GM12878 (cell line): ENCODE measurements around the gene UTP25. TPM values are rescaled to one million over a fixed set of nuclear protein-coding genes. Genes with fewer than 3 reads are reported as not detected.
A peak's percentile ranks its signal among the peaks of the same experiment; 100 is the strongest.

Experiments
- BMI1 ChIP-seq: fragments of 450-650 bp; IDR thresholded peaks from 2 replicates; pipeline ENCODE4 v1.6.1; 2016; ENCODE audit warnings: mild to moderate bottlenecking, moderate library complexity, borderline replicate concordance
- CBX5 ChIP-seq: sonication (generic); IDR thresholded peaks from 2 replicates; pipeline ENCODE4 v1.6.1; 2016; ENCODE audit warnings: low read depth, moderate library complexity, mild to moderate bottlenecking, inconsistent platforms
- CREB1 ChIP-seq: IDR thresholded peaks from 2 replicates; pipeline ENCODE4 v1.6.1; 2012; ENCODE audit warnings: low read depth, mild to moderate bottlenecking, inconsistent platforms
- JUND ChIP-seq: IDR thresholded peaks from 2 replicates; pipeline ENCODE4 v1.6.1; 2012; ENCODE audit warnings: low read depth, mild to moderate bottlenecking, low read length, improper control_type of control experiment, moderate library complexity
- MTA3 ChIP-seq: IDR thresholded peaks from 2 replicates; pipeline ENCODE4 v1.6.1; 2012; ENCODE audit warnings: low read length, inconsistent platforms, borderline replicate concordance
- PAX5 ChIP-seq: IDR thresholded peaks from 2 replicates; pipeline ENCODE4 v1.6.1; 2011; ENCODE audit warnings: low read depth, low read length, borderline replicate concordance
- RAD21 ChIP-seq: IDR thresholded peaks from 2 replicates; pipeline ENCODE4 v1.6.1; 2011; ENCODE audit warnings: mild to moderate bottlenecking, low read depth, low read length, moderate library complexity; ENCODE audit not compliant: insufficient read depth
- RELA ChIP-seq: fragments of 450-650 bp; IDR thresholded peaks from 2 replicates; pipeline ENCODE4 v1.8.0; 2014; ENCODE audit warnings: borderline replicate concordance; ENCODE audit not compliant: partially characterized antibody
- RUNX3 ChIP-seq: IDR thresholded peaks from 2 replicates; pipeline ENCODE4 v1.6.1; 2012; ENCODE audit warnings: low read length, inconsistent platforms
- SMC3 ChIP-seq: IDR thresholded peaks from 2 replicates; pipeline ENCODE4 v1.6.1; 2011; ENCODE audit warnings: low read length, improper control_type of control experiment, borderline replicate concordance
- polyA plus RNA-seq, 11 experiments: library from polyadenylated mRNA; depleted of rRNA in 4 of 11; unstranded in 6 of 11; stranded (reverse) in 5 of 11; fragments of >200 nt; fragmentation: Nextera tagmentation in 4 of 11; fragmentation: Illumina TruSeq in 1 of 11; extraction: Ambion mirVana in 4 of 11; extraction: Trizol in 1 of 11; gene quantifications; 1 replicate in 1 of 11; 2 replicates in 10 of 11; pipeline versions ENCODE4 v1.2.1 to v1.2.3, GENCODE V29; 2011 to 2016; ENCODE audit warnings: inconsistent platforms in 2 of 11, missing spikeins in 2 of 11, low read depth in 1 of 11
- total RNA-seq, 4 experiments: library from RNA; depleted of rRNA in 3 of 4; stranded (reverse); fragments of >200 nt in 3 of 4; fragmentation: Illumina TruSeq in 1 of 4; extraction: Trizol in 1 of 4; gene quantifications; 2 replicates each; pipeline versions ENCODE4 v1.2.1 to v1.2.3, GENCODE V29; 2013 to 2021
- TF ChIP-seq, protein P1 (sequence below): fragments of 450-650 bp; IDR thresholded peaks from 2 replicates; pipeline ENCODE4 v1.6.1; 2017; ENCODE audit warnings: mild to moderate bottlenecking
- TF ChIP-seq, protein P2 (sequence below): IDR thresholded peaks from 2 replicates; pipeline ENCODE4 v1.6.1; 2012; ENCODE audit warnings: mild to moderate bottlenecking, low read depth, low read length
- TF ChIP-seq, protein P3 (sequence below): IDR thresholded peaks from 2 replicates; pipeline ENCODE4 v1.6.1; 2012; ENCODE audit warnings: low read depth, low read length, improper control_type of control experiment
- TF ChIP-seq, protein P4 (sequence below): fragments of 450-650 bp; IDR thresholded peaks from 2 replicates; pipeline ENCODE4 v1.6.1; 2016; ENCODE audit warnings: mild to moderate bottlenecking, moderate library complexity, borderline replicate concordance
- TF ChIP-seq, protein P5 (sequence below): fragments of 450-650 bp; conservative IDR thresholded peaks from 2 replicates; pipeline ENCODE4 v1.6.1; 2017; ENCODE audit warnings: mild to moderate bottlenecking, moderate library complexity

The UTP25 gene
- total and polyA plus RNA-seq, 10 of the 15 experiments (the other 5 are each of a cell fraction or from before 2014, with no cell fraction given) = 3.0 to 13.3 (median 8.5) TPM

DNA sequence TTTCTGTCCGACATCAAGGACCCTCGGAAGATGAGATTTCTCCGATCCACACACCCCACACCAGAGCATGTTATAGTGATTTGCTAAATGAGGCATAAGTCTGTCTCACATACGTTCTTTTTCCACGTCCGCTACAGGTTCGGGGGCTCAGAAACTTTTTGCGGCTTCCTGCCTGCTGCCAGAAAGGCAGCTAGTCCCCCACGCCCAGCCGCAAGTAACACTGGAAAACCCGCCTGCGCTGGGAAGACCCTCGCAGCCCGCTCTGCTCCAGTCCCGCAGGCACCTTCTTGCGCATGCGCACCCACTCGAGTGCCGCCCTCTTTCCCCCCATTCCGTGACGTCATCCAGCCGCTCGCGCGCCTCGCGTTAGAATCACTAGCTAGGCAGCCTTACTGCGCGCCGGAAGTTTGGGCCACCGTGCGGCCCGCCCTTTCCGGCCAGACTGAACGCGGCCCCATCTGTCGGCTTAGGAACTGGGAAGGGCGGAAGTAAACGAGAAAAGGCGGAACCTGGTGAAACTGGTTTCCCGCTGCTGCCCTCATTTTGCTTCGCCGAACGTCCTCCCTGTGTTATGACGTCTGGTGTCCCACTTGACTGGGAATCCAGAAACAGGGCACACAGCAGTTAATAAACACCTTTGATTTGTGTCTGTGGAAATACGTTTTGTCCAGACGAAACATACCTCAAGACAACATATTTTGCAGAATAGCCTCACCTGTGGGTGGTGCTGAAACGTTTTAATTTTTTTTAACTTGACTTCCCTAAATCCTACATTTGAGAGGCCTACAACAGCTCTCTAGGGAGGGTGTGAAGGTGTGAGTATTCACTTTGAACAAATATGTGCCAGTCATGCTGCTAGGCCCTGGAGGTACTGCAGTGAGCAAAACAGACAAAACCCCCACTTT lies 43.3 kb upstream of the UTP25 start, which contains the start of gene C1orf74 (continued):
- TF ChIP-seq, protein P1, sequence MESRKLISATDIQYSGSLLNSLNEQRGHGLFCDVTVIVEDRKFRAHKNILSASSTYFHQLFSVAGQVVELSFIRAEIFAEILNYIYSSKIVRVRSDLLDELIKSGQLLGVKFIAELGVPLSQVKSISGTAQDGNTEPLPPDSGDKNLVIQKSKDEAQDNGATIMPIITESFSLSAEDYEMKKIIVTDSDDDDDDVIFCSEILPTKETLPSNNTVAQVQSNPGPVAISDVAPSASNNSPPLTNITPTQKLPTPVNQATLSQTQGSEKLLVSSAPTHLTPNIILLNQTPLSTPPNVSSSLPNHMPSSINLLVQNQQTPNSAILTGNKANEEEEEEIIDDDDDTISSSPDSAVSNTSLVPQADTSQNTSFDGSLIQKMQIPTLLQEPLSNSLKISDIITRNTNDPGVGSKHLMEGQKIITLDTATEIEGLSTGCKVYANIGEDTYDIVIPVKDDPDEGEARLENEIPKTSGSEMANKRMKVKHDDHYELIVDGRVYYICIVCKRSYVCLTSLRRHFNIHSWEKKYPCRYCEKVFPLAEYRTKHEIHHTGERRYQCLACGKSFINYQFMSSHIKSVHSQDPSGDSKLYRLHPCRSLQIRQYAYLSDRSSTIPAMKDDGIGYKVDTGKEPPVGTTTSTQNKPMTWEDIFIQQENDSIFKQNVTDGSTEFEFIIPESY = no peak
- TF ChIP-seq, protein P2, sequence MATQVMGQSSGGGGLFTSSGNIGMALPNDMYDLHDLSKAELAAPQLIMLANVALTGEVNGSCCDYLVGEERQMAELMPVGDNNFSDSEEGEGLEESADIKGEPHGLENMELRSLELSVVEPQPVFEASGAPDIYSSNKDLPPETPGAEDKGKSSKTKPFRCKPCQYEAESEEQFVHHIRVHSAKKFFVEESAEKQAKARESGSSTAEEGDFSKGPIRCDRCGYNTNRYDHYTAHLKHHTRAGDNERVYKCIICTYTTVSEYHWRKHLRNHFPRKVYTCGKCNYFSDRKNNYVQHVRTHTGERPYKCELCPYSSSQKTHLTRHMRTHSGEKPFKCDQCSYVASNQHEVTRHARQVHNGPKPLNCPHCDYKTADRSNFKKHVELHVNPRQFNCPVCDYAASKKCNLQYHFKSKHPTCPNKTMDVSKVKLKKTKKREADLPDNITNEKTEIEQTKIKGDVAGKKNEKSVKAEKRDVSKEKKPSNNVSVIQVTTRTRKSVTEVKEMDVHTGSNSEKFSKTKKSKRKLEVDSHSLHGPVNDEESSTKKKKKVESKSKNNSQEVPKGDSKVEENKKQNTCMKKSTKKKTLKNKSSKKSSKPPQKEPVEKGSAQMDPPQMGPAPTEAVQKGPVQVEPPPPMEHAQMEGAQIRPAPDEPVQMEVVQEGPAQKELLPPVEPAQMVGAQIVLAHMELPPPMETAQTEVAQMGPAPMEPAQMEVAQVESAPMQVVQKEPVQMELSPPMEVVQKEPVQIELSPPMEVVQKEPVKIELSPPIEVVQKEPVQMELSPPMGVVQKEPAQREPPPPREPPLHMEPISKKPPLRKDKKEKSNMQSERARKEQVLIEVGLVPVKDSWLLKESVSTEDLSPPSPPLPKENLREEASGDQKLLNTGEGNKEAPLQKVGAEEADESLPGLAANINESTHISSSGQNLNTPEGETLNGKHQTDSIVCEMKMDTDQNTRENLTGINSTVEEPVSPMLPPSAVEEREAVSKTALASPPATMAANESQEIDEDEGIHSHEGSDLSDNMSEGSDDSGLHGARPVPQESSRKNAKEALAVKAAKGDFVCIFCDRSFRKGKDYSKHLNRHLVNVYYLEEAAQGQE = no peak
- peak; percentile 42 for TF ChIP-seq RELA
- peak; percentile 84; the same call in 1 of the 2 replicates for TF ChIP-seq CBX5
- TF ChIP-seq, protein P3, sequence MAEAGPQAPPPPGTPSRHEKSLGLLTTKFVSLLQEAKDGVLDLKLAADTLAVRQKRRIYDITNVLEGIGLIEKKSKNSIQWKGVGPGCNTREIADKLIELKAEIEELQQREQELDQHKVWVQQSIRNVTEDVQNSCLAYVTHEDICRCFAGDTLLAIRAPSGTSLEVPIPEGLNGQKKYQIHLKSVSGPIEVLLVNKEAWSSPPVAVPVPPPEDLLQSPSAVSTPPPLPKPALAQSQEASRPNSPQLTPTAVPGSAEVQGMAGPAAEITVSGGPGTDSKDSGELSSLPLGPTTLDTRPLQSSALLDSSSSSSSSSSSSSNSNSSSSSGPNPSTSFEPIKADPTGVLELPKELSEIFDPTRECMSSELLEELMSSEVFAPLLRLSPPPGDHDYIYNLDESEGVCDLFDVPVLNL = no peak; the same call in 1 of the 2 replicates
- TF ChIP-seq, protein P4, sequence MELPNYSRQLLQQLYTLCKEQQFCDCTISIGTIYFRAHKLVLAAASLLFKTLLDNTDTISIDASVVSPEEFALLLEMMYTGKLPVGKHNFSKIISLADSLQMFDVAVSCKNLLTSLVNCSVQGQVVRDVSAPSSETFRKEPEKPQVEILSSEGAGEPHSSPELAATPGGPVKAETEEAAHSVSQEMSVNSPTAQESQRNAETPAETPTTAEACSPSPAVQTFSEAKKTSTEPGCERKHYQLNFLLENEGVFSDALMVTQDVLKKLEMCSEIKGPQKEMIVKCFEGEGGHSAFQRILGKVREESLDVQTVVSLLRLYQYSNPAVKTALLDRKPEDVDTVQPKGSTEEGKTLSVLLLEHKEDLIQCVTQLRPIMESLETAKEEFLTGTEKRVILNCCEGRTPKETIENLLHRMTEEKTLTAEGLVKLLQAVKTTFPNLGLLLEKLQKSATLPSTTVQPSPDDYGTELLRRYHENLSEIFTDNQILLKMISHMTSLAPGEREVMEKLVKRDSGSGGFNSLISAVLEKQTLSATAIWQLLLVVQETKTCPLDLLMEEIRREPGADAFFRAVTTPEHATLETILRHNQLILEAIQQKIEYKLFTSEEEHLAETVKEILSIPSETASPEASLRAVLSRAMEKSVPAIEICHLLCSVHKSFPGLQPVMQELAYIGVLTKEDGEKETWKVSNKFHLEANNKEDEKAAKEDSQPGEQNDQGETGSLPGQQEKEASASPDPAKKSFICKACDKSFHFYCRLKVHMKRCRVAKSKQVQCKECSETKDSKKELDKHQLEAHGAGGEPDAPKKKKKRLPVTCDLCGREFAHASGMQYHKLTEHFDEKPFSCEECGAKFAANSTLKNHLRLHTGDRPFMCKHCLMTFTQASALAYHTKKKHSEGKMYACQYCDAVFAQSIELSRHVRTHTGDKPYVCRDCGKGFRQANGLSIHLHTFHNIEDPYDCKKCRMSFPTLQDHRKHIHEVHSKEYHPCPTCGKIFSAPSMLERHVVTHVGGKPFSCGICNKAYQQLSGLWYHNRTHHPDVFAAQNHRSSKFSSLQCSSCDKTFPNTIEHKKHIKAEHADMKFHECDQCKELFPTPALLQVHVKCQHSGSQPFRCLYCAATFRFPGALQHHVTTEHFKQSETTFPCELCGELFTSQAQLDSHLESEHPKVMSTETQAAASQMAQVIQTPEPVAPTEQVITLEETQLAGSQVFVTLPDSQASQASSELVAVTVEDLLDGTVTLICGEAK = peak; percentile 96
- TF ChIP-seq PAX5 = 0 out of 2 replicates have a peak, but pooled peaks have one; percentile 21
- peak; percentile 87 for TF ChIP-seq JUND
- TF ChIP-seq BMI1 = no peak
- no peak for TF ChIP-seq SMC3
- no peak for TF ChIP-seq MTA3
- TF ChIP-seq CREB1 = peak; percentile 98
- peak; percentile 44 for TF ChIP-seq RUNX3
- TF ChIP-seq RAD21 = no peak
- TF ChIP-seq, protein P5, sequence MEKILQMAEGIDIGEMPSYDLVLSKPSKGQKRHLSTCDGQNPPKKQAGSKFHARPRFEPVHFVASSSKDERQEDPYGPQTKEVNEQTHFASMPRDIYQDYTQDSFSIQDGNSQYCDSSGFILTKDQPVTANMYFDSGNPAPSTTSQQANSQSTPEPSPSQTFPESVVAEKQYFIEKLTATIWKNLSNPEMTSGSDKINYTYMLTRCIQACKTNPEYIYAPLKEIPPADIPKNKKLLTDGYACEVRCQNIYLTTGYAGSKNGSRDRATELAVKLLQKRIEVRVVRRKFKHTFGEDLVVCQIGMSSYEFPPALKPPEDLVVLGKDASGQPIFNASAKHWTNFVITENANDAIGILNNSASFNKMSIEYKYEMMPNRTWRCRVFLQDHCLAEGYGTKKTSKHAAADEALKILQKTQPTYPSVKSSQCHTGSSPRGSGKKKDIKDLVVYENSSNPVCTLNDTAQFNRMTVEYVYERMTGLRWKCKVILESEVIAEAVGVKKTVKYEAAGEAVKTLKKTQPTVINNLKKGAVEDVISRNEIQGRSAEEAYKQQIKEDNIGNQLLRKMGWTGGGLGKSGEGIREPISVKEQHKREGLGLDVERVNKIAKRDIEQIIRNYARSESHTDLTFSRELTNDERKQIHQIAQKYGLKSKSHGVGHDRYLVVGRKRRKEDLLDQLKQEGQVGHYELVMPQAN = 0 out of 2 replicates have a peak, but pooled peaks have one; percentile 58
